Daoy (cell line): ENCODE data around the gene CRTC2. TPM values are rescaled to one million over a fixed set of nuclear protein-coding genes. Genes with fewer than 3 reads are reported as not detected.

Source experiments
- total RNA-seq: library from RNA; depleted of rRNA; stranded (reverse); fragments of >200 nt; shearing (Covaris generic); gene quantifications from 2 replicates; pipeline ENCODE4 v1.2.3, GENCODE V29; 2014; rRNA removed

CRTC2 gene
- total RNA-seq, 1 experiment from 2014 or later, result 10.1 TPM

Other genes with a start within 250 kb of the CRTC2 start
- gene INTS3, start 230.6 kb downstream of the CRTC2 start, total RNA-seq, result 31.0 and 34.6 TPM in 2 replicates
- 3.2 and 3.3 TPM in 2 replicates for gene SLC27A3, start 183.2 kb downstream of the CRTC2 start, total RNA-seq
- gene GATAD2B, start 35.6 kb downstream of the CRTC2 start, total RNA-seq, result 3.9 and 6.0 TPM in 2 replicates
- gene DENND4B, start 11.9 kb downstream of the CRTC2 start, total RNA-seq, result 6.5 and 6.6 TPM in 2 replicates
- 127 and 130 TPM in 2 replicates for gene SLC39A1, start 4.9 kb upstream of the CRTC2 start, total RNA-seq
- 3.5 and 5.0 TPM in 2 replicates for gene CREB3L4, start 9.3 kb upstream of the CRTC2 start, total RNA-seq
- 216 and 291 TPM in 2 replicates for gene JTB, start 19.1 kb upstream of the CRTC2 start, total RNA-seq
- gene RAB13, start 27.7 kb upstream of the CRTC2 start, total RNA-seq, result 56.3 and 59.5 TPM in 2 replicates
- 1,654 and 2,786 TPM in 2 replicates for gene RPS27, start 32.1 kb upstream of the CRTC2 start, total RNA-seq
- gene NUP210L, start 196.5 kb upstream of the CRTC2 start, total RNA-seq, result not detected in 2 replicates
- 1,219 and 1,519 TPM in 2 replicates for gene TPM3, start 233.5 kb upstream of the CRTC2 start, total RNA-seq
- gene CFAP141, start 247.7 kb upstream of the CRTC2 start, total RNA-seq, result not detected in 2 replicates